SHP77 (cell line): Measurements from ENCODE around the gene SENP8.

Source experiments
- DNase-seq, 2 experiments: peaks; one replicate each; lab custom pipeline; 2025; lab: John Stamatoyannopoulos, UW

SENP8 gene

GRCh38 chr15:72175186-72176044 is 57.2 kb downstream of the SENP8 start:
- no peak for DNase-seq

- DNase-seq = no peak
Measured at GRCh38 chr15:72176159-72176558, 58.0 kb downstream of the SENP8 start.

- DNase-seq = no peak
Measured at GRCh38 chr15:72176743-72177142, 58.5 kb downstream of the SENP8 start.

GRCh38 chr15:72178976-72179585 is 60.9 kb downstream of the SENP8 start:
- no peak for DNase-seq

- DNase-seq = no peak
Measured at GRCh38 chr15:72179950-72180581, 61.9 kb downstream of the SENP8 start.

GRCh38 chr15:72180761-72181324 is 62.6 kb downstream of the SENP8 start:
- DNase-seq = no peak

GRCh38 chr15:72182244-72182643 is 64.0 kb downstream of the SENP8 start:
- no peak for DNase-seq

GRCh38 chr15:72182673-72183072 is 64.5 kb downstream of the SENP8 start:
- no peak for DNase-seq

GRCh38 chr15:72183781-72184164 is 65.6 kb downstream of the SENP8 start:
- DNase-seq = no peak

- no peak for DNase-seq
Measured at GRCh38 chr15:72184165-72184811, 66.1 kb downstream of the SENP8 start.

- no peak for DNase-seq
Measured at GRCh38 chr15:72189250-72189902, 71.2 kb downstream of the SENP8 start.

GRCh38 chr15:72192416-72192815 is 74.2 kb downstream of the SENP8 start:
- DNase-seq = no peak
